K562 (cell line): ENCODE results near the gene MBNL1. TPM values are rescaled to one million over a fixed set of nuclear protein-coding genes. Genes with fewer than 3 reads are reported as not detected.
A peak's percentile ranks its signal among the peaks of the same experiment; 100 is the strongest.

Experiments
- ATAC-seq: fragments of 200-7000 bp; cut with Tn5 transposase; 3 replicates; pipeline ENCODE4 v1.9.1; 2020; ENCODE audit warnings: moderate library complexity
- BruUV-seq: library from RNA; stranded (reverse); fragments of 400-500 nt; replicated peaks from 2 replicates; lab custom pipeline; 2021; lab: Mats Ljungman, UMichigan
- CTCF ChIA-PET: fragments of 300-600 bp; formaldehyde crosslinking; extraction: SDS; loops from one replicate; lab custom pipeline; 2021; ENCODE audit warnings: low intra/inter-chr PET ratio; lab: Yijun Ruan, JAX
- POLR2A ChIA-PET: fragments of 300-600, 350-650 bp; sonication (Branson Sonifier 250); formaldehyde crosslinking; extraction: SDS; loops from one replicate; lab custom pipeline; 2021; ENCODE audit warnings: antibody characterized with exemption, inconsistent platforms; lab: Yijun Ruan, JAX
- DNase-seq, 4 experiments: peaks; one replicate each; pipeline versions ENCODE4 v3.0.0 to v3.0.0-alpha.2; 2011 to 2018; ENCODE audit warnings: low spot score in 3 of 4, mixed read lengths in 3 of 4; ENCODE audit errors: extremely low read depth in 1 of 4
- FAIRE-seq: peaks from 2 replicates; lab custom pipeline; 2011; peaks lifted over from hg19 to GRCh38; lab: Jason Lieb, UNC
- H2AFZ ChIP-seq: 2 replicates; pipeline ENCODE4 v1.6.0; 2011; ENCODE audit warnings: low read depth, low read length, control low read depth, inconsistent platforms
- H3K27ac ChIP-seq: fragments of 200-600 bp; 3 replicates; pipeline ENCODE4 v1.8.0; 2011; ENCODE audit warnings: low read depth, mild to moderate bottlenecking, control low read depth, inconsistent platforms, low read length, moderate library complexity, mixed read lengths; ENCODE audit errors: extremely low read depth
- H3K27me3 ChIP-seq, 2 experiments: fragments of 300-600 bp in 1 of 2; 2 replicates in 1 of 2; 3 replicates in 1 of 2; pipeline versions ENCODE4 v1.6.0 to v1.8.0; 2011; ENCODE audit warnings: inconsistent platforms in 2 of 2, low read length in 2 of 2, mild to moderate bottlenecking in 1 of 2, mixed read lengths in 1 of 2, moderate library complexity in 1 of 2; ENCODE audit not compliant: control insufficient read depth in 2 of 2, insufficient read depth in 2 of 2
- H3K36me3 ChIP-seq: fragments of 300-600 bp; 3 replicates; pipeline ENCODE4 v1.8.0; 2011; ENCODE audit warnings: mild to moderate bottlenecking, low read length, inconsistent platforms; ENCODE audit not compliant: control insufficient read depth, insufficient read depth
- H3K4me1 ChIP-seq, 2 experiments: fragments of 200-600 bp in 1 of 2; replicated peaks in 1 of 2; 2 replicates in 1 of 2; 3 replicates in 1 of 2; pipeline versions ENCODE4 v1.5.1 to v1.8.0; 2011; ENCODE audit warnings: inconsistent platforms in 2 of 2, low read length in 2 of 2, mild to moderate bottlenecking in 1 of 2, mixed read lengths in 1 of 2, moderate library complexity in 1 of 2; ENCODE audit not compliant: control insufficient read depth in 2 of 2, insufficient read depth in 2 of 2
- H3K4me2 ChIP-seq: 2 replicates; pipeline ENCODE4 v1.6.1; 2011; ENCODE audit warnings: low read length, control low read depth, inconsistent platforms, mixed read lengths; ENCODE audit not compliant: insufficient read depth
- H3K4me3 ChIP-seq: fragments of 200-600 bp; sonication (generic), shearing (Covaris generic); 2 replicates; pipeline ENCODE4 v1.5.1; 2016; ENCODE audit warnings: control low read depth, inconsistent platforms
- H3K79me2 ChIP-seq: fragments of 200-600 bp; 3 replicates; pipeline ENCODE4 v1.8.0; 2011; ENCODE audit warnings: low read length, inconsistent platforms; ENCODE audit not compliant: control insufficient read depth, insufficient read depth
- H3K9ac ChIP-seq, 2 experiments: 2 replicates each; pipeline versions ENCODE4 v1.6.0 to v1.6.1; 2011; ENCODE audit warnings: low read depth in 2 of 2, low read length in 2 of 2, control low read depth in 1 of 2, inconsistent platforms in 1 of 2, mild to moderate bottlenecking in 1 of 2, mixed read lengths in 1 of 2; ENCODE audit not compliant: insufficient read depth in 1 of 2
- H3K9me1 ChIP-seq: one replicate; pipeline ENCODE4 v1.6.0; 2011; ENCODE audit warnings: inconsistent platforms, mild to moderate bottlenecking, low read length, moderate library complexity; ENCODE audit not compliant: control insufficient read depth, insufficient read depth
- H3K9me3 ChIP-seq: replicated peaks from 2 replicates; pipeline ENCODE4 v1.5.1; 2011; ENCODE audit warnings: low read depth, low read length, inconsistent platforms; ENCODE audit not compliant: control insufficient read depth, insufficient read depth
- H4K20me1 ChIP-seq: replicated peaks from 2 replicates; pipeline ENCODE4 v1.6.1; 2011; ENCODE audit warnings: low read length, inconsistent platforms, mixed read lengths; ENCODE audit not compliant: control insufficient read depth, insufficient read depth
- BMI1 ChIP-seq: fragments of 150-350 bp; IDR thresholded peaks from 2 replicates; pipeline ENCODE4 v1.6.1; 2014; ENCODE audit warnings: low read length
- CBX3 ChIP-seq, 2 experiments: IDR thresholded peaks; 1 replicate in 1 of 2; 2 replicates in 1 of 2; pipeline ENCODE4 v1.6.1; 2012; ENCODE audit warnings: inconsistent platforms in 2 of 2, low read length in 2 of 2, borderline replicate concordance in 1 of 2, control low read depth in 1 of 2
- FOXM1 ChIP-seq, 2 experiments: fragments of 450-650 bp in 1 of 2; sonication (generic) in 1 of 2; formaldehyde crosslinking in 1 of 2; IDR thresholded peaks; 2 replicates each; pipeline versions ENCODE4 v1.6.1 to v1.9.0; 2017 to 2022; ENCODE audit warnings: low read depth in 2 of 2, mild to moderate bottlenecking in 2 of 2, missing genetic modification reagents in 1 of 2, moderate library complexity in 1 of 2
- JUND ChIP-seq, 2 experiments: IDR thresholded peaks; 2 replicates in 1 of 2; 3 replicates in 1 of 2; pipeline ENCODE4 v1.6.1; 2011; ENCODE audit warnings: borderline replicate concordance in 2 of 2, low read depth in 2 of 2, low read length in 2 of 2, improper control_type of control experiment in 1 of 2, missing biosample characterization in 1 of 2, missing genetic modification characterization in 1 of 2, missing genetic modification reagents in 1 of 2
- KLF16 ChIP-seq: IDR thresholded peaks from 2 replicates; pipeline ENCODE4 v1.6.1; 2016; ENCODE audit warnings: antibody characterized with exemption
- NCOA4 ChIP-seq: fragments of 450-650 bp; IDR thresholded peaks from 2 replicates; pipeline ENCODE4 v1.6.1; 2018; ENCODE audit warnings: mild to moderate bottlenecking; ENCODE audit not compliant: partially characterized antibody
- PBX2 ChIP-seq, 2 experiments: IDR thresholded peaks in 1 of 2; conservative IDR thresholded peaks in 1 of 2; 2 replicates each; pipeline ENCODE4 v1.6.1; 2016; ENCODE audit warnings: low read depth in 2 of 2, mild to moderate bottlenecking in 1 of 2, missing compliant biosample characterization in 1 of 2, missing genetic modification characterization in 1 of 2, moderate library complexity in 1 of 2
- POLR2G ChIP-seq: fragments of 200-400 bp; formaldehyde crosslinking; IDR thresholded peaks from 2 replicates; pipeline ENCODE4 v1.6.1; 2017; ENCODE audit warnings: low read depth, mild to moderate bottlenecking, antibody characterized with exemption, low read length, moderate library complexity
- PRPF4 ChIP-seq: fragments of 200-400 bp; formaldehyde crosslinking; IDR thresholded peaks from one replicate; pipeline ENCODE4 v1.6.1; 2017; ENCODE audit warnings: low read length, low read depth, mild to moderate bottlenecking; ENCODE audit not compliant: insufficient read depth, poor library complexity, severe bottlenecking
- WGBS: fragments of 100-300 bp; shearing (Covaris generic); methylation state at CpG from one replicate; pipeline ENCODE4 v1.1.6; 2016; ENCODE audit warnings: low coverage, mixed read lengths; ENCODE audit not compliant: insufficient coverage; ENCODE audit errors: missing lambda C conversion rate; 5-methylcytosine and 5-hydroxymethylcytosine counted together
- in situ Hi-C: fragments of 300-500 bp; cut with MboI; formaldehyde crosslinking; loops from 4 replicates; pipeline ENCODE4 v1.15.0; 2018; ENCODE audit warnings: inconsistent platforms, mixed read lengths
- intact Hi-C: fragments of 100-400 bp; cut with micrococcal nuclease; formaldehyde crosslinking; loops from 2 replicates; pipeline ENCODE4 v1.14.2; 2022
- polyA plus RNA-seq, 8 experiments: library from polyadenylated mRNA; depleted of rRNA in 4 of 8; stranded (reverse) in 5 of 8; unstranded in 3 of 8; fragments of >200 nt; fragmentation: Nextera tagmentation in 2 of 8; fragmentation: Illumina TruSeq in 1 of 8; extraction: Ambion mirVana in 2 of 8; extraction: Trizol in 1 of 8; gene quantifications; 2 replicates each; pipeline versions ENCODE4 v1.2.1 to v1.2.3, GENCODE V29; 2011 to 2014; ENCODE audit warnings: inconsistent platforms in 1 of 8, missing spikeins in 1 of 8
- total RNA-seq, 7 experiments: library from RNA; depleted of rRNA in 6 of 7; stranded (reverse); fragments of >200 nt in 6 of 7; fragmentation: Illumina TruSeq in 2 of 7; extraction: Trizol in 2 of 7; gene quantifications; 2 replicates each; pipeline versions ENCODE4 v1.2.1 to v1.2.3, GENCODE V29; 2011 to 2021; ENCODE audit warnings: low replicate concordance in 1 of 7

Gene MBNL1
- total and polyA plus RNA-seq, 9 of the 15 experiments (the other 6 are each of a cell fraction or from before 2014, with no cell fraction given): 70.3 to 243 (median 220) TPM

- no peaks in the 10 kb centered on the region for H3K9me3 ChIP-seq
- H4K20me1 ChIP-seq: no peaks in the 10 kb centered on the region
- POLR2A ChIA-PET: interaction anchor here (1.5 kb wide), 1 partner anchor 10 kb away, joined by 6 read pairs; no protein-coding TSS in a partner anchor
- no peak for DNase-seq
- no peak overlapping the region for H3K9ac ChIP-seq
- no TSS peak for BruUV-seq
- no peaks in the 10 kb centered on the region for H3K36me3 ChIP-seq
- H3K27ac ChIP-seq: no peak overlapping the region
- no peaks in the 10 kb centered on the region for H3K4me1 ChIP-seq
- in situ Hi-C loops: loop anchor here (25.0 kb wide), 1 partner anchor 1075 kb away; no protein-coding TSS in a partner anchor
- no peaks in the 10 kb centered on the region for H3K79me2 ChIP-seq
- no peaks in the 10 kb centered on the region for H3K9me1 ChIP-seq
- no peaks in the 10 kb centered on the region for H3K27me3 ChIP-seq
- intact Hi-C loops: no loop called here
- CTCF ChIA-PET: no interaction called here
- H3K4me2 ChIP-seq: no peak overlapping the region
- no peak for TF ChIP-seq CBX3 (IDR thresholded peaks at IDR 0.05; ENCODE audit: borderline replicate concordance in 1 of 2, low read length in 2 of 2)
- no peak for TF ChIP-seq NCOA4
- TF ChIP-seq JUND (IDR thresholded peaks at IDR 0.05; ENCODE audit: borderline replicate concordance, low read depth, low read length): no peak
- no peak for TF ChIP-seq JUND (tag; IDR thresholded peaks at IDR 0.05; ENCODE audit: borderline replicate concordance, low read depth, low read length)
- no peak for TF ChIP-seq PRPF4
- TF ChIP-seq PBX2 (CRISPR knock-in tag; IDR thresholded peaks at IDR 0.05; ENCODE audit: low read depth): no peak
- TF ChIP-seq PBX2 (tag; conservative IDR thresholded peaks at IDR 0.05; ENCODE audit: low read depth): no peak
- TF ChIP-seq POLR2G: no peak
- TF ChIP-seq BMI1: no peak
- no peak for TF ChIP-seq KLF16
- TF ChIP-seq FOXM1 (IDR thresholded peaks at IDR 0.05; ENCODE audit: low read depth): no peak
- no peak for TF ChIP-seq FOXM1 (CRISPR knock-in tag; IDR thresholded peaks at IDR 0.05; ENCODE audit: low read depth)
- peak overlapping the region; percentile 44; the same call in 1 of the 2 replicates for H2AFZ ChIP-seq
- FAIRE-seq: no peak
- ATAC-seq: no peak
- no peak overlapping the region for H3K4me3 ChIP-seq
- WGBS: 63% methylated on average over 4 of the region's 4 CpGs
These were observed 243.2 kb downstream of the MBNL1 start for GRCh38 chr3:152511904-152512303.
